Panc1 (cell line): ENCODE results near the gene CEP104.

Experiments used
- CTCF ChIP-seq: fragments of 450-650 bp; IDR thresholded peaks from 2 replicates; pipeline ENCODE4 v1.5.1; 2017; ENCODE audit warnings: mild to moderate bottlenecking
- SIN3A ChIP-seq: IDR thresholded peaks from 2 replicates; pipeline ENCODE4 v1.6.1; 2012; ENCODE audit warnings: low read depth, mild to moderate bottlenecking, low read length, moderate library complexity, borderline replicate concordance; ENCODE audit not compliant: insufficient read depth
- TCF7L2 ChIP-seq: IDR thresholded peaks from 2 replicates; pipeline ENCODE4 v1.6.1; 2011; ENCODE audit warnings: mild to moderate bottlenecking, low read depth, low read length, inconsistent platforms
- TF ChIP-seq, protein P1 (sequence below), 2 experiments: IDR thresholded peaks; 2 replicates each; pipeline ENCODE4 v1.6.1; 2011 to 2012; ENCODE audit warnings: low read depth in 2 of 2, control low read depth in 1 of 2, low read length in 1 of 2, mild to moderate bottlenecking in 1 of 2, moderate library complexity in 1 of 2; ENCODE audit not compliant: insufficient read depth in 1 of 2

GRCh38 chr1:3777078-3777547, 79.9 kb downstream of the CEP104 start:
- TF ChIP-seq CTCF: no peak
- TF ChIP-seq, protein P1, sequence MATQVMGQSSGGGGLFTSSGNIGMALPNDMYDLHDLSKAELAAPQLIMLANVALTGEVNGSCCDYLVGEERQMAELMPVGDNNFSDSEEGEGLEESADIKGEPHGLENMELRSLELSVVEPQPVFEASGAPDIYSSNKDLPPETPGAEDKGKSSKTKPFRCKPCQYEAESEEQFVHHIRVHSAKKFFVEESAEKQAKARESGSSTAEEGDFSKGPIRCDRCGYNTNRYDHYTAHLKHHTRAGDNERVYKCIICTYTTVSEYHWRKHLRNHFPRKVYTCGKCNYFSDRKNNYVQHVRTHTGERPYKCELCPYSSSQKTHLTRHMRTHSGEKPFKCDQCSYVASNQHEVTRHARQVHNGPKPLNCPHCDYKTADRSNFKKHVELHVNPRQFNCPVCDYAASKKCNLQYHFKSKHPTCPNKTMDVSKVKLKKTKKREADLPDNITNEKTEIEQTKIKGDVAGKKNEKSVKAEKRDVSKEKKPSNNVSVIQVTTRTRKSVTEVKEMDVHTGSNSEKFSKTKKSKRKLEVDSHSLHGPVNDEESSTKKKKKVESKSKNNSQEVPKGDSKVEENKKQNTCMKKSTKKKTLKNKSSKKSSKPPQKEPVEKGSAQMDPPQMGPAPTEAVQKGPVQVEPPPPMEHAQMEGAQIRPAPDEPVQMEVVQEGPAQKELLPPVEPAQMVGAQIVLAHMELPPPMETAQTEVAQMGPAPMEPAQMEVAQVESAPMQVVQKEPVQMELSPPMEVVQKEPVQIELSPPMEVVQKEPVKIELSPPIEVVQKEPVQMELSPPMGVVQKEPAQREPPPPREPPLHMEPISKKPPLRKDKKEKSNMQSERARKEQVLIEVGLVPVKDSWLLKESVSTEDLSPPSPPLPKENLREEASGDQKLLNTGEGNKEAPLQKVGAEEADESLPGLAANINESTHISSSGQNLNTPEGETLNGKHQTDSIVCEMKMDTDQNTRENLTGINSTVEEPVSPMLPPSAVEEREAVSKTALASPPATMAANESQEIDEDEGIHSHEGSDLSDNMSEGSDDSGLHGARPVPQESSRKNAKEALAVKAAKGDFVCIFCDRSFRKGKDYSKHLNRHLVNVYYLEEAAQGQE (IDR thresholded peaks at IDR 0.05; ENCODE audit: insufficient read depth in 1 of 2, low read depth in 2 of 2, low read length in 1 of 2): no peak
- no peak for TF ChIP-seq SIN3A
- TF ChIP-seq TCF7L2: no peak
